ENCODE results near the gene FZD10. TPM values are rescaled to one million over a fixed set of nuclear protein-coding genes. Genes with fewer than 3 reads are reported as not detected.

The FZD10 gene
- total and polyA plus RNA-seq, 2 of the 13 experiments (the other 11 are each of a cell fraction or from before 2014, with no cell fraction given): not detected

DNA sequence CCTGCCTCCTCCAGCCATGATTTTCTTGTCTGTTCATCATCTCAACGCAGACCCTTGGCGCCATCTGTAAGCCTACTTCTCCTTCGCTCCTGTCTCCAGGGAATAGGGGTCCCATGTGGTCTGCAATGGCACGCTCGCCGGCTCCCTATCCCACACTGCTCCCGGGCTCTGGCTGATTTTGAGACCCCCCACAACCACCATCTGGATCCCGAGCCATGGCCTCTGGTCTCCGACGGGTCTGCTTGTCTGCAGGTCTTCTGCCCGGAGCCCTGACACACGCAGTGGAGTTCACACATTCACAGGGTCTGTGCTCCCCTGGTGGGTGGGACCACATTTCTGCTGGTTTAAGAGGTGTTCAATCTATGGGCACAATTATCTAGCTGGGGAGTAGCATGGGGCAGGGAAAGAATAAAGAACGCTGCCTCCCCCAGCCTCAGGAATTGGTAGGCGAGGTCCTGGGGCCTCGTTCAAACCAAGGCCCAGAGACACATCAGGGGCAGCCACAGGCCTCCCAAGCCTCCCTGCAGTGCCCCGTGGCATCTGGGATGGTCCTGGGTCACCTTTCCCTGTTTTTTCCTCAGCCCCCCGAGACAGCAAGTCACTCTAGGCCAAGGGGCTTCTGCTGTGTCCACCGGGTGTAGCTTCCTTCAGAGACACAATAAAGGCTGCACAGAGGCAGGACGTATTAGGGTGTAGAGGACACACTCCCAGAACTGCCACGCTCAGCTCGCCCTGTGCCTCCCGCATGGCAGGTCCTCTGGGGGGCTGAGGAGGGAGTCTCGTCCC lies 21.5 kb downstream of the FZD10 start:
- H3K4me1 ChIP-seq (ENCODE audit: insufficient read depth, low read length): no peaks in the 10 kb centered on the region
- TF ChIP-seq NFKBIZ (CRISPR knock-in tag; IDR thresholded peaks at IDR 0.05) (no peak), RBFOX2 (IDR thresholded peaks at IDR 0.05; ENCODE audit: low read depth, low read length) (no peak), BRCA1 (CRISPR knock-in tag; IDR thresholded peaks at IDR 0.05) (no peak), HHEX (CRISPR knock-in tag; IDR thresholded peaks at IDR 0.05) (no peak), ESRRA (CRISPR knock-in tag; IDR thresholded peaks at IDR 0.05; ENCODE audit: low read depth) (no peak), ZNF326 (CRISPR knock-in tag; IDR thresholded peaks at IDR 0.05; ENCODE audit: borderline replicate concordance) (no peak), KLF12 (CRISPR knock-in tag; IDR thresholded peaks at IDR 0.05; ENCODE audit: borderline replicate concordance) (no peak), NFYC (CRISPR knock-in tag; IDR thresholded peaks at IDR 0.05) (no peak)
- TF ChIP-seq, protein P1, sequence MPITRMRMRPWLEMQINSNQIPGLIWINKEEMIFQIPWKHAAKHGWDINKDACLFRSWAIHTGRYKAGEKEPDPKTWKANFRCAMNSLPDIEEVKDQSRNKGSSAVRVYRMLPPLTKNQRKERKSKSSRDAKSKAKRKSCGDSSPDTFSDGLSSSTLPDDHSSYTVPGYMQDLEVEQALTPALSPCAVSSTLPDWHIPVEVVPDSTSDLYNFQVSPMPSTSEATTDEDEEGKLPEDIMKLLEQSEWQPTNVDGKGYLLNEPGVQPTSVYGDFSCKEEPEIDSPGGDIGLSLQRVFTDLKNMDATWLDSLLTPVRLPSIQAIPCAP (CRISPR knock-in tag; IDR thresholded peaks at IDR 0.05; ENCODE audit: low read depth): no peak

More for the DNA sequence above, 21.5 kb downstream of the FZD10 start:
- no peak overlapping the region for H3K4me2 ChIP-seq (ENCODE audit: low read depth, low read length)
- H3K27ac ChIP-seq (ENCODE audit: extremely low read length, insufficient read depth, low read length): no peak overlapping the region
- FAIRE-seq (no peak), DNase-seq (ENCODE audit: low spot score) (no peak), ATAC-seq (no peak)
- intact Hi-C loops (cut with micrococcal nuclease; ENCODE audit: unreplicated experiment): no loop called here
- H2AFZ ChIP-seq (ENCODE audit: low read length): no peak overlapping the region
- ChIA-PET CTCF (ENCODE audit: low intra/inter-chr PET ratio, low total read pairs) (no interaction called here), POLR2A (no interaction called here)
- BruUV-seq (replicated peaks): no TSS peak
- no peak overlapping the region for H3K4me3 ChIP-seq (replicated peaks in 1 of 3; ENCODE audit: insufficient read depth in 1 of 3, low read depth in 2 of 3, low read length in 3 of 3)
- in situ Hi-C loops (cut with HindIII; ENCODE audit: extremely low pct_ligation_motif_present, low pct_unique_long_range_greater_than_20kb): no loop called here
- no peaks in the 10 kb centered on the region for H4K20me1 ChIP-seq (ENCODE audit: insufficient read depth, low read length)
- H3K79me2 ChIP-seq (ENCODE audit: insufficient read depth, low read length): no peaks in the 10 kb centered on the region
- 49% methylated on average over 11 of the region's 23 CpGs for WGBS (ENCODE audit: low lambda C conversion rate)
- no peaks in the 10 kb centered on the region for H3K36me3 ChIP-seq (replicated peaks in 1 of 2; ENCODE audit: control insufficient read depth in 1 of 2, insufficient read depth in 2 of 2, low read length in 2 of 2)
- no peaks in the 10 kb centered on the region for H3K9me3 ChIP-seq (ENCODE audit: low read length)
- no peak overlapping the region for H3K9ac ChIP-seq (ENCODE audit: insufficient read depth, low read depth, low read length)
- peaks cover 5 to 31% of the 10 kb centered on the region in 2 experiments for H3K27me3 ChIP-seq (ENCODE audit: control insufficient read depth in 1 of 2, insufficient read depth in 2 of 2, low read length in 2 of 2)

All from HepG2 (cell line).